Measurements from ENCODE around the gene EXOC6B. TPM values are rescaled to one million over a fixed set of nuclear protein-coding genes. Genes with fewer than 3 reads are reported as not detected.

The EXOC6B gene
- total and polyA plus RNA-seq, 7 donors, result 4.4 to 26.8 (median 14.1) TPM

GRCh38 chr2:72413716-72414115, 412.1 kb downstream of the EXOC6B start:
- ATAC-seq, result no peak
- WGBS, 3 donors, result 82 to 95% (median 94%) methylated on average over 1 of the region's 1 CpG
- H3K4me1 ChIP-seq, result no peaks in the 10 kb centered on the region
- H3K27me3 ChIP-seq (ENCODE audit: insufficient read depth in 3 of 3, low read length in 2 of 3), result no peaks in the 10 kb centered on the region
- intact Hi-C loops (cut with DNase I), result loop anchor here in 1 of 2 donors (5.0 kb wide), 1 partner anchor 109 kb away; no protein-coding TSS in a partner anchor
- H3K36me3 ChIP-seq (ENCODE audit: insufficient read depth in 1 of 2, low read depth in 1 of 2), result no peaks in the 10 kb centered on the region
- DNase-seq, result no peak
- H3K27ac ChIP-seq, result no peak overlapping the region
- no peak overlapping the region for H3K4me3 ChIP-seq
- H3K9me3 ChIP-seq, result no peaks in the 10 kb centered on the region
- no peak for TF ChIP-seq CTCF (IDR thresholded peaks at IDR 0.05)

- Histone ChIP-seq H3K4me1 (no peaks in the 10 kb centered on the region), H3K36me3 (ENCODE audit: insufficient read depth in 1 of 2, low read depth in 1 of 2) (no peaks in the 10 kb centered on the region), H3K9me3 (no peaks in the 10 kb centered on the region), H3K27me3 (ENCODE audit: insufficient read depth in 3 of 3, low read length in 2 of 3) (no peaks in the 10 kb centered on the region), H3K4me3 (no peak overlapping the region), H3K27ac (no peak overlapping the region)
- DNase-seq (no peak), ATAC-seq (no peak)
- 29 to 74% (median 45%) methylated on average over 1 of the region's 1 CpG for WGBS, 3 donors
- TF ChIP-seq CTCF (IDR thresholded peaks at IDR 0.05), result no peak
- intact Hi-C loops (cut with DNase I), result loop anchor here in 1 of 2 donors (5.0 kb wide), 1 partner anchor 110 kb away; no protein-coding TSS in a partner anchor
These were observed 413.6 kb downstream of the EXOC6B start for GRCh38 chr2:72412214-72412613.

DNA sequence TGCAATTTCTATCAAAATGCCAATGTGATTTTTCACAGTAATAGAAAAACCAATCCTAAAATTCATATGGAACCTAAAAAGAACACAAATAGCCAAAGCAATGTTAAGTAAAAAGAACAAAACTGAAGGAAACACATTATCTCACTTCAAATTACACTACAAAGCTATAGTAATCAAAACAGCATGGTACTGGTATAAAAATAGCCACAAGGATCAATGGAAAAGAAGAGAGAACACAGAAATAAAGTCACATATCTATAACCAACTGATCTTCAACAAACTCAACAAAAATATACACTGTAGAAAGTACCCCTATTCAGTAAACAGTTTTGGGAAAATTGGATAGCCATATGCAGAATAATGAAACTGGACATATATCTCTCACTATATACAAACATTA, 426.0 kb downstream of the EXOC6B start:
- no peak for TF ChIP-seq CTCF (IDR thresholded peaks at IDR 0.05)
- intact Hi-C loops (cut with DNase I), result no loop called here
- H3K4me3 ChIP-seq, result no peak overlapping the region
- peaks cover 13% of the 10 kb centered on the region for H3K9me3 ChIP-seq
- no peaks in the 10 kb centered on the region for H3K27me3 ChIP-seq (ENCODE audit: insufficient read depth in 3 of 3, low read length in 2 of 3)
- no peaks in the 10 kb centered on the region for H3K4me1 ChIP-seq
- no peaks in the 10 kb centered on the region for H3K36me3 ChIP-seq (ENCODE audit: insufficient read depth in 1 of 2, low read depth in 1 of 2)
- ATAC-seq, result no peak
- DNase-seq, result no peak
- H3K27ac ChIP-seq, result no peak overlapping the region

DNA sequence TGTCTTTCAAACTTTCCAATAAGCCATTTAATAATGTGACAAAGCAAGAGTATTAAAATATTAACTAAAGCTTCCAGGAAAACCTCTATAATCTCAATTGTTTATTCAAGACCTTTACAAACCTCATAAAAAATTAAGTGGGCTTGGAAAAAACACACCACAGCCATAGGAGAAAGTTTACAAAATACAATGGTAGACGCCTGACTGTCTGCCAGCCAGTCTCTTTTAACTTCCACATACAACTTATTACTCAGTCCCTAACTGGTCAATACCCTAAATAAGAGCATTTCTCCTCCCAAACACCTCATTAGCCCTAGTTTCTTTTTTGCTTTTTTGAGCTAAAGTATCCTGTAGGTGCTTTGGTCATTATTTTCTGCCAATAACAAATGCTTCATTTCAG, 430.7 kb downstream of the EXOC6B start:
- no peaks in the 10 kb centered on the region for H3K36me3 ChIP-seq (ENCODE audit: insufficient read depth in 1 of 2, low read depth in 1 of 2)
- no peak for TF ChIP-seq CTCF (IDR thresholded peaks at IDR 0.05)
- no peaks in the 10 kb centered on the region for H3K4me1 ChIP-seq
- ATAC-seq, result no peak
- WGBS, 3 donors, result 92 to 95% (median 94%) methylated on average over 1 of the region's 1 CpG
- H3K4me3 ChIP-seq, result no peak overlapping the region
- H3K27ac ChIP-seq, result no peak overlapping the region
- H3K9me3 ChIP-seq, result peaks cover 6% of the 10 kb centered on the region
- H3K27me3 ChIP-seq (ENCODE audit: insufficient read depth in 3 of 3, low read length in 2 of 3), result no peaks in the 10 kb centered on the region
- intact Hi-C loops (cut with DNase I), result no loop called here
- no peak for DNase-seq

DNA sequence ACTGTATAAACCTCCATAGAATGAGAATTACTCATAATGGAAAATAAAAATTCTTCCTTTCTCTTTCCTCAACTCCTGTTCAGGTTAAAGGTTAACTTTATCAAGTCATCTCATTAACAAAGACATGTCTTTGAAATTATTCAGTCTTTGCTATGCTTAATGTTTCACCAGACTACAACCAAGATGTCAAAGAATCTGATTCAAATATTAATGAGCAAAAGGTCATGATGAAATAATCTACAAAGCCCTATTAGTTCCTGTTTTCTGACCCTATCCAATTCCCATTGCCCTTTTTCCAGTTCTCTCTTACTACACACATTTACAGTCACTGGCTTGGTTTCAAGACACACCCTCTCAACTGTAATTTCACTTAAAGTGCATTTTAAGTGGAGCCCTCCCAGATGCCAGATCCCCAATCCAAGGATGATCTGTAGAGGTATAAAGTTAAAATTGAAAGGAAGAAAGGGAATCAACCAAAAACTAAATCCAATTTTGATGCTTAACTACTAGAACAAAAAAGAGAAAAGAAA, 431.2 kb downstream of the EXOC6B start:
- H3K9me3 ChIP-seq, result peaks cover 1% of the 10 kb centered on the region
- TF ChIP-seq CTCF (IDR thresholded peaks at IDR 0.05), result no peak
- no peaks in the 10 kb centered on the region for H3K4me1 ChIP-seq
- no peak overlapping the region for H3K27ac ChIP-seq
- DNase-seq (no peak), ATAC-seq (no peak)
- H3K36me3 ChIP-seq (ENCODE audit: insufficient read depth in 1 of 2, low read depth in 1 of 2), result no peaks in the 10 kb centered on the region
- intact Hi-C loops (cut with DNase I), result no loop called here
- H3K4me3 ChIP-seq, result no peak overlapping the region
- H3K27me3 ChIP-seq (ENCODE audit: insufficient read depth in 3 of 3, low read length in 2 of 3), result no peaks in the 10 kb centered on the region
